NCI-H146 treated with DMSO at 0.1 percent for 48 hours (cell line): ENCODE results near the gene IHH.
A peak's percentile ranks its signal among the peaks of the same experiment; 100 is the strongest.

Source experiments
- DNase-seq: peaks from one replicate; lab custom pipeline; 2025; ENCODE audit not compliant: unreplicated experiment; lab: John Stamatoyannopoulos, UW

The IHH gene

GRCh38 chr2:219060821-219061791 lies at the start of gene IHH:
Gene IHH (minus strand): TSS chr2:219060921. CDS start chr2:219060467, 454 bp downstream.
- no peak for DNase-seq

GRCh38 chr2:219109471-219109870 lies 48.8 kb upstream of the IHH start:
- DNase-seq, result no peak

- DNase-seq, result no peak
Observed at GRCh38 chr2:219107758-219108157, 47.0 kb upstream of the IHH start.

GRCh38 chr2:219106251-219106650 lies 45.5 kb upstream of the IHH start:
- DNase-seq, result no peak

GRCh38 chr2:219104107-219105035 lies 43.6 kb upstream of the IHH start:
- DNase-seq, result peak; percentile 33

- no peak for DNase-seq
Observed at GRCh38 chr2:219099329-219099728, 38.6 kb upstream of the IHH start.

GRCh38 chr2:219095406-219095935 lies 34.8 kb upstream of the IHH start:
- no peak for DNase-seq

GRCh38 chr2:219094171-219094570 lies 33.5 kb upstream of the IHH start:
- DNase-seq, result no peak

GRCh38 chr2:219090436-219091299 lies 29.9 kb upstream of the IHH start:
- no peak for DNase-seq

GRCh38 chr2:219089330-219089729 lies 28.6 kb upstream of the IHH start:
- DNase-seq, result no peak

- DNase-seq, result no peak
Observed at GRCh38 chr2:219087848-219088247, 27.1 kb upstream of the IHH start.

GRCh38 chr2:219087361-219087760 lies 26.6 kb upstream of the IHH start:
- no peak for DNase-seq

- no peak for DNase-seq
Observed at GRCh38 chr2:219086196-219086595, 25.5 kb upstream of the IHH start.

GRCh38 chr2:219084791-219085190 lies 24.1 kb upstream of the IHH start:
- no peak for DNase-seq

GRCh38 chr2:219082332-219082958 lies 21.7 kb upstream of the IHH start:
- no peak for DNase-seq

GRCh38 chr2:219081701-219082331 lies 21.1 kb upstream of the IHH start:
- no peak for DNase-seq

- DNase-seq, result no peak
Observed at GRCh38 chr2:219081096-219081495, 20.4 kb upstream of the IHH start.

- no peak for DNase-seq
Observed at GRCh38 chr2:219079417-219079816, 18.7 kb upstream of the IHH start.

- no peak for DNase-seq
Observed at GRCh38 chr2:219078951-219079350, 18.2 kb upstream of the IHH start.

GRCh38 chr2:219078126-219078525 lies 17.4 kb upstream of the IHH start:
- DNase-seq, result no peak
